Stimulated activated CD8-positive, alpha-beta memory T cell treated with anti-CD3 and anti-CD28 coated beads, Interleukin-4, amount 100 ng/mL, for 1 hour (primary cell): ENCODE results near the gene SFXN5.

Source experiments
- DNase-seq, 2 donors: peaks; one replicate each; pipeline ENCODE4 v3.0.0-alpha.2; 2020; ENCODE audit warnings: low read depth in 2 of 2, low spot score in 1 of 2

The SFXN5 gene

GRCh38 chr2:72994991-72995380, 76.5 kb downstream of the SFXN5 start:
- no peak for DNase-seq

DNA sequence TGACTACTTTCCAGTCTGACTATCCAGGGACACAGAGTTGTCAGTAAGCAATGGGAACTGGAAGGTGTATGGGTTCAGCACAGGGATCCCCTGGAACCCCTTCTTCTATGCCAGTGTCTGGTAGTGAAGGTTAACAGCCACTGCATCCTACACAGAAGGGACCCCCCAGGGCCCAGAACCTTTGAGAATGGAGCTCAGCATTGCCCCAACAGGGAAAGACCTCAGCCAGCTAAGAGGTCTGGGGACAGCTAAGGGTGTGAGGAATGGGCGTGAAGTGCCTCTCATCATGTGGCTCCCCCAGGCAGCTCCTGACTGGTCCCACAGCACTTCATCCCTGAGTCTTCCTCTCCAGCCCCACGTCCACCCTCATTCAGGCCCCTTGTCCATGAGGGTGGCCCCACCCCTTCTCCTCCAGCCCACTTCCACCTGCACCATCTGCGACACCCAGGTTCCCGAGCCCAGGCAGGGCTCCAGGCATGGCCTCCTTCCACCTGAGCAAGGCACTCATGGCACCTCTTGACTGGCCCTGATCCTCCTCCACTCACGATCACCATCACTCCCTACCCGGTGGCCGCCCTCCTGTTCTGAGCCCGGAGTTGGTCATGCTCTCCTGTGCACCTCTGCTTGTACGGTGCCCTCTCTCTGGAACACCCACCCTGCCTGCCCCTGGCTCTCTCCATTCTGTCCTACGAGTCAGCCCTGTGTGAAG, 77.1 kb downstream of the SFXN5 start:
- DNase-seq: no peak

DNA sequence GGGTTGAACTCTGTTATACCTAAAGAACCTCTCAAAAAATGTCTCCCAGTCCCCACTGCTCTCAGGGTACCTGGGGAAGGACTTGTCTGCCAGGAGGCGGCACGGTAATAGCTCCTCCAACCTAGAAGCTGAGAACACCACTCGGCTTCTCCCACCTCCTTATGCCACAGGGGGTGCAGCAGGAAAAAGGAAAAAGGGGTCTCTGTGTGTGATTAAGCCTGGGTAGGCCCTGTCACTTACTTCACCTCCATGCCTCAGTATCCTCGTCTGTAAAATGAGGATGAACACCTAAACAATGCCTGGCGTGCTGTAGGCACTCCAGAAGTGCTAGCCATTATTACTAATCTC, 77.6 kb downstream of the SFXN5 start:
- no peak for DNase-seq

DNA sequence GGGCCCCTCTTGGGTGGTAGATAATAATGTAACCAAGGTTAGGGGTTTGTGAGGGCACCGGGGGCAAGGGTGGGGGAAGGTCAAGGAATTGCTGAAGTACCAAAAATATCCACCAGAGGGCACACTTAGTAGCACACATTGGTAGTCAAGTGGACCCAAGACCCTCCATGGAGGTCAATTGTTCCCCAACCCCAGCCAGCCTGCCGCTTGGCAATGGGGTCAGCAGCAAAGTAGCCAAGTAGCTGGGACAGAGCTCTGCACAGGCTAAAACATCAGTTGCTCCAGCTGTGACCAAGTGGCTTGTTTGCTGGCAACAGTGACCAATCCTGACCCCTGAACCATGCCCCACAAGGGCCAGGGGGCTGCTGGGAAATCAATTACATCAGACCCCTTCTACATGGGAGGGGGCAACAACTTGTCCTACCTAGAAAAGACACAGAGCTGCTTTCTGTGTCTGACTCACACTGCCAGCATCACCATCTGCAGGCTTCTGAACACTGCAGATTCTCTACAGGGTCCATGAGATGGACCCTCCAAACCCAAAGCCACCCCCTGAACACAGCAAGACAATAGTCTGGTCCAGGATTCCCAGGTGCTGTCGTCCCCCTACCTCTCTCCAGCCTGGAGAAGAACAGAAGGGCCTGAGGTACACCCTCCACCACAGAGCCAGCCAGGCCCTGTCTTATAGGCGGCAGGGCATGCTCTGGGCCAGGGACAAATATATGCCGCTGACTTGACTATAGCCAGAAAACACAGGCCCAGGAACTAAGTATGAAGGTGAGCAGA, 78.2 kb downstream of the SFXN5 start:
- peak in 1 of 2 donors; percentile 11 for DNase-seq

- DNase-seq: no peak
Measured at GRCh38 chr2:72992734-72993102, 78.8 kb downstream of the SFXN5 start.

DNA sequence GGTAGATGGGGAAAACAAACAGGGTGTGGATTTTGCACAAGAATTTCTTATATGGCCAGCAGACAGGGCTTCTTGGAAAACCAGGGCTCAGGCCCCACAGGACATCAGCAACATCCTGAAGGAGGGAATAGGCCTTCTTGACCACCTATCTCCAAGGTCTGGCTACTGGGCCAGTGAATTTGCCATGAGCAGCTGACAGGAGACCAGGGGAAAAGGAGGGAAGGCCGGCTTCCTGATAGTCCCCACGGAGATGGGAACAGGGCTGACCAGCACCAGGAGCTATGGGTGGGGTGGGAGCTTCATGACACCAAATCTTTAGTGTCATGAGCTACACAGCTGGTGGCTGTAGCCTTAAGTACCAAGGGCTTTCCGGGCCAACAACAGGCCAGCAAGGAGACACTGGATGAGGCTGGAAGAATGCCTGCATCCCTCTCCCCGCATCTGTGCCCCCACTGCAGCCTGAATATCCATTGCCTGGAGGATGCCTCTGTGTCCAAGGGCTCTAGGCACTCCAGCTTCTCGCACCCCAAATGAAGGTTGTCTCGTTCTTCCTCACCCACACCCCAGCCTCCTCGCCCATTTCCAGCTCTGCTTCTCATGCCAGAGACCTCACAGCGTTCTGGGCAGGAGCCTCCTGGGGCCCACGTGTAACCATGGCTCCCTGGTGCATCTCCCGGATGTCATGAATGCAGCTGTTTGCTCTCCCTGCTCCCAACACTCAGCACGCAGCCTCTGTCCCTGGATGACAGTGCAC, 79.4 kb downstream of the SFXN5 start:
- no peak for DNase-seq

DNA sequence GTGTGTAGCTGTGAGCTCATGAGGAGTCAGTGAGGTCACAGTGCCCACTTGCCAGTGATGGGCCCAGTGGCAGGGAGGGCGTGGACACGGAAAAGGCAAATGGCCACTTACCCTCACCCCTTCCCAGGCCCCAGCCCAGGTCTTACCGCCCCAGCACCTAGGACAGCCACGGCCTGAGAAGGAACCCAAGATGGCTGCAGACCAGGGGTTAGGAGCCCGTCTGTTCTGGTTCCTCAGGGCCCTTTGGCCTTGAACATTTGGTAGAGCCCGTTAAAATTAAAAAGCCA, 80.1 kb downstream of the SFXN5 start:
- no peak for DNase-seq

- no peak for DNase-seq
Measured at GRCh38 chr2:72990695-72991438, 80.6 kb downstream of the SFXN5 start.

- DNase-seq: no peak
Measured at GRCh38 chr2:72989770-72990556, 81.5 kb downstream of the SFXN5 start.

DNA sequence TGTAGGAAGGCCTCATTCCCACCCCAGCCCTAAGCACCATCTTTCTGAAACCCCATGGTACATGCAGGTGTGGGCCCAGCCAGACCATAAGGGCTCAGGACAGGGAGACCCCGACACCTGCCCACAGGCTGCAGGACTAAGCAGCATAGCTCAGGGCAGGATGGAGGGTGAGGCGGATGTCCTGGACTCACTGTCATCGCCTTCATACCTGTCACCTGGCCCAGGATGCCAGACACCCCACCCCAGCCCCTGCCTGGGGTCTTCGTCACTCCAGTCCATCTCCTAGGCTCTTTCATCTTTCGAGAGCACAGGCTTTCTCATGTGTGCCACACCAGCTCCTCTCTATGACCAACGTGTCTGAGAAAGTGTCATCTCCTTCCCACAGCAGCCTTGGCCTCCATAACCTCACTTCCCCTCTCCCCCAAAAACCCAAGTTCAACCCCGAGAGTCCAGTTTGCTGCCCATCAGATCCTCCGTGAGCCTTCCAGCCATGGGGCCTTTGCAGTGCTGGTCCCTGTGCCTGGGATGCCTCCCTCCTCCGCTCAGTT, 82.7 kb downstream of the SFXN5 start:
- DNase-seq: no peak

GRCh38 chr2:72988041-72988440, 83.5 kb downstream of the SFXN5 start:
- no peak for DNase-seq

GRCh38 chr2:72985891-72986683, 85.4 kb downstream of the SFXN5 start:
- no peak for DNase-seq

DNA sequence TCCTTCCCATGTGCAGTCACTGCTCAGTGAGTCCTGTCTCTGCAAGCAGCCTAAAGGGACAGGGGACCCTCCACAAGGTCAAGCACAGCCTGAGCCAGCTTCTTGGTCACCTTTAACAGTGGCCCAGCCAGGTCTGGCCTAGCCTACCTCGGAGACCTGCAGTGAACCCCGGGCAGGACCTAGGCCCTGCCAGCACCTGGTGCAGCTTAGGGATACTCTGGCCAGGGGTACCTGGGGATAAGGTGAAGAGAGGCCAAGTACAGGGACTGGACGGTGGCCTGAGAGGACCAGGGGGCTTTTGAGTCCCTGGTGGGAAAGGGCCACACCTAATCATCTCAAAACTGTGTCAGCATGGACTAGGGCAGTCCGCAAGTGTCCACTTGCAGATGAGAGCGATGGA, 86.4 kb downstream of the SFXN5 start:
- DNase-seq: no peak

DNA sequence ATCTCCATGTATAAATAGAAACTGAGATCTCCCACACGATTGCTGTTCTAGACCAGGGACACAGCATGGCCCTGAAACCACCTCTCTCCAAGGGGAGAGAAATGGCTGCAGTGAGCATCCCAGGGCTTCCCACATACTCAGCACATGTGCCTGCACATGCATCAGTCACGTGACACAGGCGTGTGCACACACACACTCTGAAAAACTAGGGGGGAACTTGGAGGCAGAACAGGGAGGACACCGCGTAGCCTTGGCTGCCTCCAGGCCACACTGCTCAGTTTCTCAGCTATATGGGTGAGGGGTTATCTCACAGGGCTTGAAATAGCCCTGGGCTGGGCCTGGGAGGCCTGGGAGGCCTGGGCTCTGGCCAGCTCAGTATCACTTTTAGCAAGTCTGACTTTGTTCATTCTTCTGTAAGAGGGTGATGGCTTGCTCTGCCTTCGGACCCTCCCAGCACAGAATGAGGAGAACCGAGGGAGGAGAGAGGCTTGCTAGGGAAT, 87.3 kb downstream of the SFXN5 start:
- DNase-seq: no peak

- no peak for DNase-seq
Measured at GRCh38 chr2:72983500-72984161, 87.9 kb downstream of the SFXN5 start.

GRCh38 chr2:72982781-72983499, 88.6 kb downstream of the SFXN5 start:
- DNase-seq: no peak

DNA sequence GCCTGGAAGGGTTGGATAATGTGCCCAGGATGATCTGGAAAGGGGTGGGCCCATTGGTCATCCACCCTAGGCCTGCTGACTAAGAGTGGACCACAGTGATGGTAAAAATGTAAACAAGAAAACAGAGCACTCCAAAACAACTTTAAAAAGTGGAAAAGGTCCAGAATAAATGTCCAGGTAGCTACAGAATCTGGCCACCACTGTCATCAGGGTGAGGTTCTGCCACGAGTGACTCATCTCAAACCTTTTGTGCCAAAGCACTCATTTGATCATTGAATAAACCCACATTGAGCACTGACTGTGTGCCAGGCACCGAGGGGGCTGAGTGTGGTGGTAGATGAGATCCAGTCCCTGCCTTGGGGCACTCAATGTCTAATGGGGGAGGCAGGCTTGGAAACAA, 89.3 kb downstream of the SFXN5 start:
- no peak for DNase-seq

DNA sequence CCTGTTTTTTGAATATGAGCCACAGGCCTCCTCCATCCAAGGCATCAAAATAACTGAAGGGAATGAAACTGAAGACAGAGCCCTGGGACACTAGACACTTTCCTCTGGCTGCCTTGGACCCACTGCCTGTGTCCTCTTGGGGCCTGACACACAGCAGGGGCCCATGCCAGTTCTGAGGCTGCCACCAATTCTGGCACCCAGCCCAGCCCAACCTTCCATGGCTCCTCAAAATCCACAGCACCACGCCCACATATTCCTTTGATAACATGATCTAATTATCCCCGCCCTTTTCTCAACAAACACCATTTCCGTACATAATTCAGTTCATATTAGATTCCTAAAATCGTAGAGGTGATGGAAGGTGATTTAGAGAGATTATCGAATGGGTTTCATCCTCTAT, 90.0 kb downstream of the SFXN5 start:
- DNase-seq: no peak
